LoVo (cell line): ENCODE measurements around the gene RAB11B.
"Not testable (repeated sequence)": the region's sequence is repeated elsewhere in the genome, so short reads cannot be mapped to it uniquely, and the experiment has no call there.

Source experiments
- DNase-seq: peaks from one replicate; pipeline ENCODE4 v3.0.0-alpha.2; 2016; ENCODE audit warnings: low spot score

RAB11B gene

DNA sequence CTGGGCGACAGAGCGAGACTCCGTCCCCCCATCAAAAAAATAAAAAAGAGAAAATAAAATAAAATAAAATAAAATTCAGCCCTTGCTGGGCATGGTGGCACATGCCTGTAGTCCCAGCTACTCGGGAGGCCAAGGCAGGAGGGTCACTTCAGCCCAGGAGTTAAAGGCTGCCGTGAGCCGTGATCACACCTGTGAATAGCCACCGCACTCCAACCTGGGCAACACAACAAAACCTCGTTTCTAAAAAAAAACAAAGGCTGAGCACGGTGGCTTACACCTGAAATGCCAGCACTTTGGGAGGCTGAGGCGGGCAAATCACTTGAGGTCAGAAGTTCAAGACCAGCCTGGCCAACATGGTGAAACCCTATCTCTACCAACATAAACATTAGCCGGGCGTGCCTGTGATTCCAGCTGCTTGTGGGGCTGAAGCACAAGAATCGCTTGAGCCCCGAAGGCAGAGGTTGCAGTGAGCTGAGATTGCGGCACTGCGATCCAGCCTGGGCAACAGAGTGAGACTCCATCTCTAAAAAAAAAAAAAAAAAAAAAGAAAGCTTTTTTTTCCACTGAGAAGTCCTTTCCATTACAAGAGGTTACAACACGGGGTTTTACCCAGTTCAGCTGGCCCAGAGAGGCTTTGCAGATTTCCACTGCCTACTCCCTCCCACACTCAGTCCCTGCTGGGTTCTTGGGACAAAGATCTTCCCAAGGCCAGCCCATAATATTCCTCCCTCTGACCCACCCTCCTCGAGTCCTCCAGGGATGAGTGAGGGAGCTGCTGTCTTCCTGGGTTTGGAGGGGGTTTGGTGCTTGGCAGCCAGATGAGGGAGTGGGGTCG, 19.8 kb upstream of the RAB11B start:
- DNase-seq, result no peak

GRCh38 chr19:8371011-8371804, 19.0 kb upstream of the RAB11B start:
- no peak for DNase-seq

GRCh38 chr19:8373867-8374813, 16.0 kb upstream of the RAB11B start:
- DNase-seq, result no peak

GRCh38 chr19:8375766-8376165, 14.4 kb upstream of the RAB11B start:
- DNase-seq, result not testable (repeated sequence)

- DNase-seq, result not testable (repeated sequence)
These were observed 13.7 kb upstream of the RAB11B start for GRCh38 chr19:8376373-8376974.

DNA sequence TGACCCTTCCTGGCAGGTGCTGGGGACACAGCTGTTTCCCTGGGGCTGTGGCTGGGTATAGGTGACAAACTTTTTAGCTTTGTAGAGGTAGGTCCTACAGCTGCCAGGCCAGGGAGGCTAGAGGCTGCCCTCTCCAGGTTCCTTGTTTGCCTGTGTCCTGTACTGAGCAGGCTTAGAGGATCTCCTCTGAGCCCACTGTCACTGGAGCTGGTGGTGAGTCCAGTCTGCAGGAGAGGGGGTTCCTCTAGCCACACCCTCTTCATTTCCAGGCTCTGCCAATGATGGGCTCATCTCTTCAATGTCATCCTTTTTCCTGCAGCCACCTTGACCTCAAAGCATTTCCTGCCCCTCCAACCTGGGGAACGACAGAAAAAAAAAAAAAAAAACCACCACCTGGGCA, 12.6 kb upstream of the RAB11B start:
- DNase-seq, result no peak

- DNase-seq, result not testable (repeated sequence)
These were observed 10.8 kb upstream of the RAB11B start for GRCh38 chr19:8379156-8379891.

- not testable (repeated sequence) for DNase-seq
These were observed 5.6 kb upstream of the RAB11B start for GRCh38 chr19:8384569-8384968.

- not testable (repeated sequence) for DNase-seq
These were observed 5.1 kb upstream of the RAB11B start for GRCh38 chr19:8385103-8385502.

GRCh38 chr19:8385566-8385965, 4.6 kb upstream of the RAB11B start:
- DNase-seq, result not testable (repeated sequence)

DNA sequence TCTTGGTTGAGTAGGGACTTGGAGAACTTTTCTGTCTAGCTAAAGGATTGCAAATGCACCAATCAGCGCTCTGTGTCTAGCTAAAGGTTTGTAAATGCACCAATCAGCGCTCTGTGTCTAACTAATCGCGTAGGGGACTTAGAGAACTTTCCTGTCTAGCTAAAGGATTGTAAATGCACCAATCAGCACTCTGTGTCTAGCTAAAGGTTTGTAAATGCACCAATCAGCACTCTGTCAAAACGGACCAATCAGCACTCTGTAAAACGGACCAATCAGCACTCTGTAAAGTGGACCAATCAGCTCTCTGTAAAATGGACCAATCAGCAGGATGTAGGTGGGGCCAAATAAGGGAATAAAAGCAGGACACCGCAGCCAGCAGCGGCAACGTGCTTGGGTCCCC, 3.7 kb upstream of the RAB11B start:
- not testable (repeated sequence) for DNase-seq

DNA sequence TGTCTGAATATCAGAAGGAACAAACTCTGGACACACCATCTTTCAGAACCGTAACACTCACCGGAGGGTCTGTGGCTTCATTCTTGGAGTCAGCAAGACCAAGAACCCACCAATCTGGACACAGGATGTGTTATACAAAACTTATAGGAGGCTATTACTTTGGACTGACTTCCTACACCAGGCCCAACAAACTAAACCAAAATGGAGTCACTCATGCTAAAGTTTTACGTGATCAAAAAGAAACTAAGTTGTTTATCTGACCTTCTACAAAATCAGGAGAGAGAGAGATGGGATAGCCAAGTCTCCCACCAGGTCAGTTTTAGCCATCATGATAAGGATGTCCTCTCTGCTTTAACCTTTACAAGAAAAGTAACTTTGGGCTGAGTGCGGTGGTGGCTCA, 3.2 kb upstream of the RAB11B start:
- no peak for DNase-seq

DNA sequence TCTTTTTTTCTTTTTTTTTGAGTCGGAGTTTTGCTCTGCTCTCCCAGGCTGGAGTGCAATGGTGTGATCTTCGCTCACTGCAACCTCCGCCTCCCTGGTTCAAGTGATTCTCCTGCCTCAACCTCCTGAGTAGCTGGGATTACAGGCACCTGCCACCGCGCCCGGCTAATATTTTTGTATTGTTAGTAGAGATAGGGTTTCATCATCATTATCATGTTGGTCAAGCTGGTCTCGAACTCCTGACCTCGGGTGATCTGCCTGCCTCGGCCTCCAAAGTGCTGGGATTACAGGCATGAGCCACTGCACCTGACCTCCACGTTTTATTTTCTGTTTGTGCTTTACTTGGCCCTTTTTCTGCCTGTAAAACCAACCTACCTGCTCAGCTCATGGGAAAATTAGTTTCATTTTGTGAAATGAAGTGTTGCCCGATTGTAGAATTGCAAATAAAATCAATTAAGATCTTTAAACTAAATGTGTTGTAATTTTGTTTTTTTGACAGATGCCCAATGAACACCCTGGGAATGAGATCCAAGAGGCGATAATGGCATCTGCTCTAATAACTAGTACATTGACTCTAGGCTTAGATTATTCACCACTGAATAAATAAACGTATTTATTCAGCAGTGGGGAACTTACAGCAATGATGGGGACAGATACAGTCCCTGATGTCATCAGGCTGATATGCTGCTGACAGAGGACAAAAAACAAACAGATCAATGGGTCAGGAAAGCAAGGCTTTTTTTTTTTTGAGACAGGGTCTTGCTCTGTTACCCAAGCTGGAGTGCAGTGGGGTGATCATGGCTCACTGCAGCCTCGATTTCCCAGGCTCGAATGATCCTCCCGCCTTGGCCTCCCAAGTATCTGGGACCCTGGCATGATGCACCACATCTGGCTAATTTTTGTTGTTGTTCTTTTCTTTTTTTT, 2.2 kb upstream of the RAB11B start:
- no peak for DNase-seq

GRCh38 chr19:8388612-8388958, 1.6 kb upstream of the RAB11B start:
- DNase-seq, result no peak

DNA sequence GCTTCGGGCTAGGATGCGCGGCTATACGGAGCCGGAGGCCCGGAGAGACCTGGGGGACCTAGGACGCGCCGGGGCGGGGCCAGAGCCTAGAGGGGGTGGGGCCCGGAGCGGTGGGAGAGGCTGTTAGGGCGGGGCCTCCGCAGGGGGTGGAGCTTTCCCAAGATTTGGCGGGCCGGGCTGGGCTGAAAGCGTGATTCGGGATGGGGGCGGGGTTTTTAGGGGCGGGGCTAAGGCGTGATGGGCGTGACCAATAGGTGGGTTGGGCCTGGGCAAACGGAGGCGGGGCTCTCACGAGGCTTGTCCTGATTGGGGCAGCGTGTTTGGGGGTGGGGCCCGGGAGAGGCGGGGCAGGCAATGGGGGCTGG, 439 bp downstream of the RAB11B start:
- DNase-seq, result peak; percentile 91

GRCh38 chr19:8391198-8392016, 1.2 kb downstream of the RAB11B start:
- no peak for DNase-seq

GRCh38 chr19:8392017-8392591, 1.9 kb downstream of the RAB11B start:
- DNase-seq, result no peak

DNA sequence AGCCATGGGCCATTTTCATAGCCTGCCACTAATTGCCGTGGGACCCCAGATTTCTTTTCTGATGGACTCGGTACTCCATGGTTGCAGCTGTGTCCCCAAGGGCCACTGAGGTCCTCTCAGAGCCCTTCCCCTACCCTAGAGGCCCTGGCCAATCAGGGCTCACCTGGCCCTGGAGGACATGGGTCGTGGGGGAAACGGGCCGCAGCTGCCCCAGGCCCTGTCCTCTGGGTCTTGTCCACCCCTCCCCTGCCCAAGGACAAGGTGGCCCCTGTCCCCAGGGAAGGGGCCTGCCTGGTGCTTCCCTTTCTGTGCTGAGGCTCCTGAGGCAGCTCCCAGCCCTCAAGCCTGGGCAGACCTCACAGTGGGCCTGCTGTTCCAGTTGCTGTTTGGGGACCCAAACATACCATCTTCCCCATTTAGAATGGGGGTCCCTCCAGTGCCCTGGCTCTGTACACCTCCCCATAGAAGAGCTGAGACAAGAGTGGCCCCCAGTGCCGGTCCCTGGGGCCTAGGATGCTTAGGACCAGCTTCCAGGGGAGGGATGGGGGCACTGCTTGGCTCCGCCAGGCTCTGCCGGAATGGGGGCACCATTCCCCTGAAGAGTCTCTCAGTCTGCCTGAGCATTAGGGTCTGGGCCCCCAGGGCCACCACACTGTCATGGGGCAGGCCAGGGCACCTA, 3.2 kb downstream of the RAB11B start:
- no peak for DNase-seq
